ENCODE data around the gene SETD2.
A peak's percentile ranks its signal among the peaks of the same experiment; 100 is the strongest.
"Not testable (repeated sequence)": the region's sequence is repeated elsewhere in the genome, so short reads cannot be mapped to it uniquely, and the experiment has no call there.

SETD2 gene

GRCh38 chr3:47026432-47026831 is 137.5 kb downstream of the SETD2 start:
- not testable (repeated sequence) for DNase-seq

- peak; percentile 77 for DNase-seq
Measured at GRCh38 chr3:47024932-47025331, 139.0 kb downstream of the SETD2 start.

GRCh38 chr3:47022641-47023071 is 141.3 kb downstream of the SETD2 start:
- DNase-seq, result no peak

- DNase-seq, result no peak
Measured at GRCh38 chr3:47020311-47020710, 143.6 kb downstream of the SETD2 start.

- no peak for DNase-seq
Measured at GRCh38 chr3:47019201-47019600, 144.7 kb downstream of the SETD2 start.

GRCh38 chr3:47018269-47018611 is 145.7 kb downstream of the SETD2 start:
- DNase-seq, result no peak

- DNase-seq, result no peak
Measured at GRCh38 chr3:47017504-47018268, 146.2 kb downstream of the SETD2 start.

GRCh38 chr3:47016934-47017435 is 146.9 kb downstream of the SETD2 start:
- peak; percentile 91 for DNase-seq

GRCh38 chr3:47016086-47016933 is 147.6 kb downstream of the SETD2 start:
- DNase-seq, result no peak

GRCh38 chr3:47015151-47015550 is 148.8 kb downstream of the SETD2 start:
- DNase-seq, result no peak

GRCh38 chr3:47014036-47014435 is 149.9 kb downstream of the SETD2 start:
- DNase-seq, result no peak

- DNase-seq, result no peak
Measured at GRCh38 chr3:47013231-47013630, 150.7 kb downstream of the SETD2 start.

GRCh38 chr3:47012342-47013230 is 151.3 kb downstream of the SETD2 start:
- no peak for DNase-seq

GRCh38 chr3:47011371-47011770 is 152.5 kb downstream of the SETD2 start:
- no peak for DNase-seq

- no peak for DNase-seq
Measured at GRCh38 chr3:47010910-47011309, 153.0 kb downstream of the SETD2 start.

GRCh38 chr3:47010111-47010712 is 153.7 kb downstream of the SETD2 start:
- DNase-seq, result no peak

GRCh38 chr3:47009225-47010110 is 154.4 kb downstream of the SETD2 start:
- DNase-seq, result peak; percentile 90

GRCh38 chr3:47008851-47009224 is 155.1 kb downstream of the SETD2 start:
- DNase-seq, result no peak

GRCh38 chr3:47008234-47008796 is 155.6 kb downstream of the SETD2 start:
- DNase-seq, result no peak

- no peak for DNase-seq
Measured at GRCh38 chr3:47007482-47008233, 156.3 kb downstream of the SETD2 start.
